Sigmoid colon (tissue), 4 donors: ENCODE data around the gene RHCE.

ENCODE experiments used
- CTCF ChIP-seq, 4 experiments: fragments of 450-650 bp in 3 of 4; fragments of 200-600 bp in 1 of 4; IDR thresholded peaks; one replicate each; pipeline ENCODE4 v1.5.1; 2016 to 2019; ENCODE audit warnings: antibody characterized with exemption in 4 of 4, mild to moderate bottlenecking in 3 of 4, moderate library complexity in 2 of 4
- POLR2A ChIP-seq, 2 donors: fragments of 450-650 bp; IDR thresholded peaks; one replicate each; pipeline ENCODE4 v1.6.1; 2016; ENCODE audit warnings: antibody characterized with exemption in 2 of 2, mild to moderate bottlenecking in 2 of 2, moderate library complexity in 2 of 2
- POLR2AphosphoS5 ChIP-seq, 4 donors: sonication (generic); formaldehyde crosslinking; IDR thresholded peaks; one replicate each; pipeline ENCODE4 v1.6.1; 2017; ENCODE audit warnings: antibody characterized with exemption in 4 of 4

GRCh38 chr1:25427696-25428095 is 7.1 kb upstream of the RHCE start:
- no peak for TF ChIP-seq POLR2A (IDR thresholded peaks at IDR 0.05)
- no peak for TF ChIP-seq CTCF (IDR thresholded peaks at IDR 0.05)
- no peak for TF ChIP-seq POLR2AphosphoS5 (IDR thresholded peaks at IDR 0.05)
